NT2/D1 (cell line): Measurements from ENCODE around the gene STAU1.

ENCODE experiments used
- DNase-seq: peaks from one replicate; pipeline ENCODE4 v3.0.0-alpha.2; 2011; ENCODE audit warnings: low read depth, low spot score
- H3K27me3 ChIP-seq: 2 replicates; pipeline ENCODE4 v1.6.0; 2011; ENCODE audit warnings: mild to moderate bottlenecking; ENCODE audit not compliant: insufficient read length, insufficient read depth
- H3K36me3 ChIP-seq: 2 replicates; pipeline ENCODE4 v1.6.1; 2011; ENCODE audit warnings: mild to moderate bottlenecking, low read length, mixed read lengths; ENCODE audit not compliant: insufficient read depth, insufficient read length
- H3K4me1 ChIP-seq: 2 replicates; pipeline ENCODE4 v1.5.1; 2011; ENCODE audit not compliant: insufficient read depth, insufficient read length
- H3K4me3 ChIP-seq: 2 replicates; pipeline ENCODE4 v1.5.1; 2011; ENCODE audit warnings: low read depth; ENCODE audit not compliant: insufficient read length
- H3K9ac ChIP-seq: 2 replicates; pipeline ENCODE4 v1.6.0; 2011; ENCODE audit warnings: low read depth; ENCODE audit not compliant: insufficient read length
- H3K9me3 ChIP-seq: 2 replicates; pipeline ENCODE4 v1.5.1; 2011; ENCODE audit warnings: mild to moderate bottlenecking, low read length; ENCODE audit not compliant: insufficient read depth
- SUZ12 ChIP-seq: IDR thresholded peaks from 2 replicates; pipeline ENCODE4 v1.6.1; 2011; ENCODE audit not compliant: insufficient read length, insufficient read depth; ENCODE audit errors: extremely low read depth
- YY1 ChIP-seq: IDR thresholded peaks from 2 replicates; pipeline ENCODE4 v1.6.1; 2011; ENCODE audit not compliant: insufficient read length, insufficient read depth
- ZNF274 ChIP-seq: IDR thresholded peaks from 2 replicates; pipeline ENCODE4 v1.6.1; 2011; ENCODE audit warnings: mild to moderate bottlenecking, low read depth, low read length

STAU1 gene

DNA sequence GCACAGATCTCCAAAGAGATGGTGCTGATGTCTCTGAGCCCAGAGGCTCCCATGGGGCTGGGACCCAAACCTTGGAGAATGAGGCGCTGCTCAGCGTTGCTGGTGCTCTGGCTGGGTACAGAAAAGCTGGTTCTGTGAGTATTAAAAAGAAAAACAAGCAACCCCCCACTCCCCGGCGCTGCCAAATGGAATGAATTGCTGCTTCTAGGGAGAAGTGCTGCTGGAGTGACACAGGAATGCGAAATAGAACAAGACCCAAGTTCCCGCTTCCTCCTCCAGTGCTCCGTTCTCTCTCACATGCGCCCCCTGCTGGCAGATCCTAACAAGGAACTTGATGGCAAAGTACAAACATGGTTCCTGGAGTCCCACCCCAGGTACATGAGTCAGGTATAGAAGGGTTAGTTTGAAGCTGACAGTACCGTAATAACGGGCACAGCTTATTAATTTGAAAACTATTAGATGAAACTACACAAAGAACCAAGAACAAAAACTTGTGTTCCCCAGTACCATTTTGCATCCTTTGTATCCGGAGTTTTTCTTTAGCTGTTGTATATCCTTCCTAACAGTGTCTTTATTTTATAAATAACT, 29.0 kb upstream of the STAU1 start:
- peak; percentile 95 for DNase-seq
- no peaks in the 10 kb centered on the region for H3K27me3 ChIP-seq
- no peak for TF ChIP-seq SUZ12
- no peak for TF ChIP-seq ZNF274
- no peak for TF ChIP-seq YY1
- H3K4me3 ChIP-seq: no peak overlapping the region
- H3K9ac ChIP-seq: no peak overlapping the region
- peaks cover 20% of the 10 kb centered on the region for H3K36me3 ChIP-seq
- peaks cover 3% of the 10 kb centered on the region for H3K4me1 ChIP-seq
- no peaks in the 10 kb centered on the region for H3K9me3 ChIP-seq

DNA sequence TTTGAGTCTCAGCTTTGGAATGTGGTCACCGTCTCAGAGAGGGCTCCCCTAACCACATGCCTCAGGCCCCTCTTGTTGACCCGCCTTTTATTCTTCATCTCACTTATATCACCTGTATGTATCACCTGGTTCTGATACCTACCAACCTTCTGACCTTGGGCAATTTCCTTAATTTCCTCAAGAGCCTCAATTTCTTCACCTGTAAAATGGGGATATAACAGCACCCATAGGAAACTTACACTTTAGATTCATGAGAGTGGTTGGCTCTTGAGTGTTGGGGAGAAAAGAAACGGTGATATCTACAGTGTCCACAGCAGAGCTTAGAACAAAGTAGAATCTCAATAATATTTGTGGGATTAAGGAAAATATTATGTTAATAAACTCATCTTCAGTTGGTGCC, 27.1 kb upstream of the STAU1 start:
- no peak for DNase-seq
- Histone ChIP-seq H3K9ac (no peak overlapping the region), H3K27me3 (no peaks in the 10 kb centered on the region), H3K4me1 (peaks cover 2% of the 10 kb centered on the region), H3K9me3 (peaks cover 9% of the 10 kb centered on the region), H3K36me3 (peaks cover 3% of the 10 kb centered on the region), H3K4me3 (no peak overlapping the region)
- TF ChIP-seq ZNF274: no peak
- TF ChIP-seq SUZ12: no peak
- TF ChIP-seq YY1: no peak

DNA sequence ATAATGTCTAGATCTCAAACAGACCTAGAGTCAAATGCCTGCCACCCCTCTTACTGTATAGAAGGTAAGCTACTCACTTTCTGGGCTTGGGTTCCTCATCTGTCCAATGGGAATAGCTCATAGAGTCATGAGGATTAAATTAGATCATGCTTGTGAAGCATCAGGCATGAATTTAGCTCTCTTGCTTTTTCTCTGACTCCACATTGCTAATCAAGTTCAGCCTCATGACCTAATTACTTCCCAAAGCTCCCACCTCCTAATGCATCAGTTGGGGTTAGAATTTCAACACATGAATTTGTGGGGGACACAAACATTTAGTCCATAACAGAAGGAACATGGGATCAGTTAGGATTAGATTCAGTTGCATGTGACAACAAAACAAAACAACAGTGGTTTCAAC, 26.4 kb upstream of the STAU1 start:
- no peak for DNase-seq
- H3K4me3 ChIP-seq: no peak overlapping the region
- no peaks in the 10 kb centered on the region for H3K36me3 ChIP-seq
- H3K4me1 ChIP-seq: no peaks in the 10 kb centered on the region
- no peak overlapping the region for H3K9ac ChIP-seq
- peaks cover 15% of the 10 kb centered on the region for H3K9me3 ChIP-seq
- no peaks in the 10 kb centered on the region for H3K27me3 ChIP-seq
- TF ChIP-seq SUZ12: no peak
- TF ChIP-seq YY1: no peak
- no peak for TF ChIP-seq ZNF274

DNA sequence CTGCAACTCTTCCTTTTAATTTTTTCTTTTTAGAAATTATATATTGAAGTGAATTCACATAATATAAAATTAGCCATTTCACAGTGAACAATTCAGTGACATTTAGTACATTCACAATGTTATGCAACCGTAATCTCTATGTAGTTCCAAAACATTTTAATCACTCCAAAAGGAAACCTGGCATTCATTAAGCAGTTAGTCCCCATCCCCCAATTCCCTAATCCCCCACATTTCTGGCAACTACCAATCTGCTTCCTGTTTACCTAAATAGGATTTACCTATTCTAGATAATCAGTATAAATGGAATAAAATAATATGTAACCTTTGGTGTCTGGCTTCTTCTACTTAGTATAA, 22.6 kb upstream of the STAU1 start:
- H3K4me3 ChIP-seq: no peak overlapping the region
- no peaks in the 10 kb centered on the region for H3K27me3 ChIP-seq
- no peak for TF ChIP-seq YY1
- no peaks in the 10 kb centered on the region for H3K36me3 ChIP-seq
- no peak for DNase-seq
- peaks cover 15% of the 10 kb centered on the region for H3K9me3 ChIP-seq
- no peaks in the 10 kb centered on the region for H3K4me1 ChIP-seq
- no peak overlapping the region for H3K9ac ChIP-seq

DNA sequence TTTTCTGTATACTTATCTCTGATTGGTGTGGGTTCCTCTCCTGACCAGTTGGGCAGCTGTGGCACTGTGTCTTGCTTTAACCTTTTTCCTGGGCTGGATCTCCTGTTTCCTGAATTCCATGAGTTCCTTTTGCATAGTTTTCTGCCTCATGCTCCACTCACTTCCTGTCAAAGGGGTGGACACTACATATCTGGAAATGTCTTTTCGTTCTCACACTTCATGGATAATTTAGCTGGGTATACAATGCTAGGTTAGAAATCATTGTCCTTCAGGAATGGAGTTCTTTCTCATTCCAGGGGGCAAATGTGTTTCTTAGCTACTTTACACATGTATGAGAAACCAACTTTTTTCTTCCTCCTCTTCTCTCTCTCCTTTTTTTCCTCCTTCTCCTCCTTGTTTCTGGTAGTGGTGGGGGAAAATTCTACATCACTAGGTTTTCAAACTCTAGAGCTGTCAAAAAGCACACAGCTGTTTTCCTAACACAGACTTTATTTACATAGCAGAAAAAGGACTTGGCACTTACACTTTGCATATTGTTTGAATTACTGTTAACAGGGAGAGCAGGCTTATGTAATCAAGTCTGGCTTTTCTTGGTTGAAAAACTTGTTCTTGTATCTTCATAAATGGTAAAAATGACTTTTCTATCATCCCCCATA, 22.1 kb upstream of the STAU1 start:
- Histone ChIP-seq H3K9ac (no peak overlapping the region), H3K36me3 (no peaks in the 10 kb centered on the region), H3K4me3 (no peak overlapping the region), H3K4me1 (no peaks in the 10 kb centered on the region), H3K9me3 (peaks cover 15% of the 10 kb centered on the region), H3K27me3 (no peaks in the 10 kb centered on the region)
- TF ChIP-seq ZNF274 (no peak), YY1 (no peak), SUZ12 (no peak)
- DNase-seq: no peak

DNA sequence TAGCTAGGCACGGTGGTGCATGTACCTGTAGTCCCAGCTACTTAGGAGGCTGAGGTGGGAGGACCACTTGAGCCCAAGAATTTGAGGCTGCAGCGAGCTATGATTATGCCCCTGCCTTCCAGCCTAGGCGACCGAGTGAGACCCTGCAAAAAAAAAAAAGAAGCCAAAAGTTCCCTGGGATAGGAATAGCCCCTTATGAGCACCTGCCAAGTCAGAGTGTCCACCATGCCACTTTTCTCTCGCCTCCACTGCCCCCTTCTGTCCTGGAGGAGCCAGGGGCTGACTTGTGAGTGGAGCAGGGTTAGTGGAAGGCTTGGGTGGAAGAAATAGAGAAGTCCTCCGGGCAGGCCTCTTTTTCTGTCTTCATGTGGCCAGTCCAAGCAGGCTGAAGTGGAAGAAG, 18.9 kb upstream of the STAU1 start:
- Histone ChIP-seq H3K4me1 (no peaks in the 10 kb centered on the region), H3K27me3 (no peaks in the 10 kb centered on the region), H3K9ac (no peak overlapping the region), H3K9me3 (peaks cover 15% of the 10 kb centered on the region), H3K4me3 (no peak overlapping the region), H3K36me3 (no peaks in the 10 kb centered on the region)
- no peak for DNase-seq
- no peak for TF ChIP-seq ZNF274
- no peak for TF ChIP-seq YY1
- no peak for TF ChIP-seq SUZ12

DNA sequence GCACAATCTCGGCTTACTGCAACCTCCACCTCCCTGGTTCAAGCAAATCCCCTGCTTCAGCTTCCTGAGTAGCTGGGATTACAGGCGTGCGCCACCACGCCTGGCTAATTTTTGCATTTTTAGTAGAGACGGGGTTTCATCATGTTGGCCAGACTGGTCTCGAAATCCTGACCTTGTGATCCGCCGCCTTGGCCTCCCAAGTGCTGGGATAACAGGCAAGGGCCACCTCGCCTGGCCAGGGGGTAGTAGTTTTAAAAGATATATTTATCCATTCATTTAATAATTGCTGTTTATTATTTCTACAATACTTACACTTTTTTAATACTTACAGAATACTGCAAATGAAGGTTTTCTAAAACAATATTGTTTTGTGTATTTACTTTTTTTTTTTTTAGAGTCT, 15.6 kb upstream of the STAU1 start:
- Histone ChIP-seq H3K4me1 (no peaks in the 10 kb centered on the region), H3K27me3 (no peaks in the 10 kb centered on the region)
- no peak for DNase-seq

More for the DNA sequence above, 15.6 kb upstream of the STAU1 start:
- no peaks in the 10 kb centered on the region for H3K9me3 ChIP-seq
- no peak for TF ChIP-seq YY1
- no peak for TF ChIP-seq SUZ12
- TF ChIP-seq ZNF274: no peak
- H3K36me3 ChIP-seq: no peaks in the 10 kb centered on the region
- no peak overlapping the region for H3K4me3 ChIP-seq
- H3K9ac ChIP-seq: no peak overlapping the region
